ENCODE measurements around the gene KRTAP20-1. TPM values are rescaled to one million over a fixed set of nuclear protein-coding genes. Genes with fewer than 3 reads are reported as not detected.

KRTAP20-1 gene, protein sequence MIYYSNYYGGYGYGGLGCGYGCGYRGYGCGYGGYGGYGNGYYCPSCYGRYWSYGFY
- not detected in 2 replicates for total RNA-seq

GRCh38 chr21:30616125-30616524 lies at the start of gene KRTAP20-1:
KRTAP20-1 (plus strand) TSS chr21:30616425; CDS start chr21:30616455, 30 bp downstream.
- no peak for DNase-seq (ENCODE audit: low read depth in 2 of 2)

GRCh38 chr21:30567617-30568016 lies 48.6 kb upstream of the KRTAP20-1 start:
- DNase-seq (ENCODE audit: low read depth in 2 of 2), result no peak

GRCh38 chr21:30577766-30578165 lies 38.5 kb upstream of the KRTAP20-1 start:
- DNase-seq (ENCODE audit: low read depth in 2 of 2), result no peak

GRCh38 chr21:30579346-30579745 lies 36.9 kb upstream of the KRTAP20-1 start:
- no peak for DNase-seq (ENCODE audit: low read depth in 2 of 2)

DNA sequence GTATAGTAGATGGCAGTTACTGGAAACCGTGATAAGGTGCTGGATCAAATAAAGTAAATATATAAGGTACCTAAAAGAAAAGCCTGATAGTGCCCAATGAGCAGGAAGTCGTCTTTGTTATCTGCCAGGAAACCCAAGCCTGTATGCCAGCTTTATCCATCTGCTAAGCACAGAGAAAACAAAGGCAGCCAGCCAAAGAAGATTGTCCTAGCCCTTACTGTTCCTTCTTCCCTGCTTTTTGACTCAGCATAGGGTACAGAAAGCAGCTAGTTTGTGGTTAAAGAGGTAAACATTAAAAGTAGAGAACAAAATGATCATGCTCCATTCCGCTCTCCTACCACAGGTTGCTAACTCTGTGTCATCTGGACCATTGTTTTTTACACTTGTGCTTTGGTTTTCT lies 36.1 kb upstream of the KRTAP20-1 start:
- DNase-seq (ENCODE audit: low read depth in 2 of 2), result no peak

- no peak for DNase-seq (ENCODE audit: low read depth in 2 of 2)
Measured at GRCh38 chr21:30582870-30583269, 33.4 kb upstream of the KRTAP20-1 start.

DNA sequence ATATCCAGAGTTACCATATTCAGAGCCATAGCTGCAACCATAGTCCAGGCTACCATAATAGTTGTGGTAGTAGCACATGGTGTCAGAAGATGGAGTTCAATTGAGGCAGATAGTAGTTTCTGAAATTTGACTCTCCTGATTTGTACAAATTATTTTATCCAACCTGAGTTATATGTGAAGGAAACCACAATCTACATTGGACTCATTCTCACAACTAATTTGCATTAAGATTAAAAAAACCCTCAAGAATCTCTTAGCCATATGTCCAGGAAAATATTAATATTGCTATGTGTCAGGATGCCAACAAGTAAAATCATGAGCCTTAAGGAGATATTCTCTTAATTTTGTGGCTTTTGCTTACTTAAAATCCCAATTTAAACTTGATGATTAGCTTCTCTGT lies 25.9 kb upstream of the KRTAP20-1 start, which contains the start of gene KRTAP22-2:
Gene KRTAP22-2 (minus strand): TSS at position 101 of the 400 bp plus-strand sequence.
- DNase-seq (ENCODE audit: low read depth in 2 of 2), result no peak

DNA sequence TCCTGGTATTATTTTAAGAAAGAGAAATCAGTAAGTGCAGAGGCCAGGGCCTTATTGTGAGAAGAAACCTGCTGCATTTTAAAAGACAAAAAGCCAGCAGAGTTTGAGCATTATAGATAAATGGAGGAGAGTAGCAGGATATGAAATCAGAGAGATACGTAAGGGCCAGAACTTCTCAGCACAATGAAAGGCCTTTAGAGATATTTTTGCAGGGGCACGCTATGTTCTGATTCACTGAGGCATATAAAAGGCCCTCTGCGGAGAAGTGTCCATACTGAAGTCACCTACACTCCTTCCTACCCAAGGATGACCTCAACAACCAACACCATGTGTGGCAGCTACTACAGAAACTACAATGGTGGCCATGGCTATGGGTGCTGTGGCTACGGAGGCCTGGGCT lies 24.1 kb upstream of the KRTAP20-1 start, which contains the start of gene KRTAP6-3:
Gene KRTAP6-3 (plus strand): TSS at position 301 of the 400 bp plus-strand sequence. CDS start 6 bp downstream, at position 307.
- DNase-seq (ENCODE audit: low read depth in 2 of 2), result no peak

- no peak for DNase-seq (ENCODE audit: low read depth in 2 of 2)
Measured at GRCh38 chr21:30598802-30599201, 17.4 kb upstream of the KRTAP20-1 start, which contains the start of gene KRTAP6-2. KRTAP6-2 (minus strand) TSS chr21:30598902; CDS start chr21:30598874, 28 bp downstream.

DNA sequence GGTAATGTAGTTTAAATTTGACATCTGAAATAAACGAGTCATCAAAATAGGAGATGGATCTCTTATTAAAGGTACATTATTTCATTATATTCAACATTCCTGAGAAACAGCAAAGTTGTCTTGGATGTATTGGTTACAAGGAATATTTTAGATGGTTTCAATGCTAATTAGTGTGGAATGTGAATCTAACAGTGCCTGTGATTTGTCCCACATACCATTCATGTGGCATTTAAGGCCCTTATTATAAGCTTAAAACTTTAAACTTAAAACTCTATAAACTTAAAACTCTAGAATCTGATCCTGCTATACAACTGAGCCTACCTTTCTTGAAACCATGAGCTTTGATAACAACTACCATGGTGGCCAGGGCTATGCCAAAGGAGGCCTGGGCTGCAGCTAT lies 15.4 kb upstream of the KRTAP20-1 start, which contains the start of gene KRTAP22-1:
Gene KRTAP22-1 (plus strand): TSS at position 301 of the 400 bp plus-strand sequence.
- DNase-seq (ENCODE audit: low read depth in 2 of 2), result no peak

GRCh38 chr21:30605968-30606367 lies 10.3 kb upstream of the KRTAP20-1 start:
- DNase-seq (ENCODE audit: low read depth in 2 of 2), result no peak

DNA sequence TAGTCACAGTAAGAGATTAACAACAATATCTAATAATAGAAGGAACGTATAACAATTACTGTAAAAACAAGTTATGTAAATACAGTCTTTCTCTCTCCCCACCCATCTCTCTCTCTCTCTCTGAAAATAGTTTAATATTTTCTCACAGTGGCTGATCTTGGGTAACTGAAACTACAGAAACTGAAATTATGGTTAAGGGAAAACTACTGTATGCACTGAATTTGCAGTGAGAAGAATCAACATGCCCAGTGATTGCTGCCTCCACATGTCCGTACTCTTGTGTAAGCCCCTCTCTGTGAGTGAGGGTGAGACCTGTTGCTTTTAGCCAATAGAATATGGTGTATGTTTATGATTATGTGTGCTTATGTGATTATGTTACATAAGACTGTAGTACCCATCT lies 4.1 kb upstream of the KRTAP20-1 start:
- no peak for DNase-seq (ENCODE audit: low read depth in 2 of 2)

DNA sequence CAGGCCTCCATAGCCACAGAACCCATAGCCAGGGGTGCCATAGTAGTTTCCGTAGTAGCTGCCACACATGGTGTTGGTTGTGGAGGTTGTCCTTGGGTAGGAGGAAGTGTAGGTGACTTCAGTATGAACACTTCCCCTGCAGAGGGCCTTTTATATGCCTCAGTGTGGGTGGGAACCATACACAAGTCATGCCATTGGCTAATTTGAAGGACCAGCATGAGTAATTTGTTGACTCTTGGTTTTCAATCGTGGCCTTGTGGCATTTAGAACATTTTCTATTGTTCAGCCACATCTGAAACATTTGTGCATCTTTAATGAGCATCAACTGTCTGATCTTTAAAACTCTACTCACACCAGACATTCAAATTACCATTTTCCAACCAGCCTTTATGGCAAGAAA lies 2.4 kb upstream of the KRTAP20-1 start, which contains the start of gene KRTAP6-1:
Gene KRTAP6-1 (minus strand): TSS at position 95 of the 400 bp plus-strand sequence. CDS start 26 bp downstream, at position 69.
- no peak for DNase-seq (ENCODE audit: low read depth in 2 of 2)

DNA sequence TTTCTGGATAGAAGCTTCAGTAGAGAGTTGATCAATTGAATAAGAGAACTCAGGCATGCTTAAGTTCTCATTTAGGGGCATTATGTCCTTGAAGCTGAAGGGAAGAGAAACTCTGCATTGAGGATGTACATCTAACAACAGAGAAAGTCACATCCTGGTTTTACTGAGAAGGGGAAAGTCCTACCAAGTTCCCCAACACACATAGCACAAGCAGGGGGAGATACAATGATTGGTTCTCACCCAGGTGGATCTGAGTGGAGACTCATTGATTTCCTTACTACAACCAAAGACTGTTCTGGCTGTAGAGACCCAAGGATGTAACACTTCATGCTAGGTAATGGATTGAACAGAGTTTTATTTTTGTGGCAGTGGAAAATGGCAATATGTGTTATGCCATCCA lies 1.0 kb upstream of the KRTAP20-1 start:
- no peak for DNase-seq (ENCODE audit: low read depth in 2 of 2)

GRCh38 chr21:30620080-30620479 lies 3.9 kb downstream of the KRTAP20-1 start:
- DNase-seq (ENCODE audit: low read depth in 2 of 2), result no peak

DNA sequence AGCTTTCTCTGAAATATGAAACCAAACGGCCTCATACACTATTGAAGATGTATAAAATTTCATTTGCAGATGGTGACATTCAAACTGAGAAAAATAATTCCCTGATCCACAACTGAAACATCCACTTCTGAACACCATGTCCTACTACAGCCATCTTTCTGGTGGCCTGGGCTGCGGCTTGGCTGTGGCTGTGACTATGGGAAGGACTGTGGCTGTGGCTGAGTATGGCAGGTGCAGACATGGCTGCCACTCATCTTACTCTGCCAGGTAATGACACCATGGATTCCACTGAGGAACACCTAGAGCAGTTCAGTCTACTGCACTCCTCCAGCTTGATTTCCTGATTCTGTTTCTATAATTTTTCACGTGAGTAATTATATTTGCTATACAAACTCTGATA lies 4.3 kb downstream of the KRTAP20-1 start, which contains the start of gene KRTAP20-4:
Gene KRTAP20-4 (plus strand): TSS at position 106 of the 400 bp plus-strand sequence.
- DNase-seq (ENCODE audit: low read depth in 2 of 2), result no peak

GRCh38 chr21:30623362-30623761 lies 7.1 kb downstream of the KRTAP20-1 start:
- DNase-seq (ENCODE audit: low read depth in 2 of 2), result no peak

DNA sequence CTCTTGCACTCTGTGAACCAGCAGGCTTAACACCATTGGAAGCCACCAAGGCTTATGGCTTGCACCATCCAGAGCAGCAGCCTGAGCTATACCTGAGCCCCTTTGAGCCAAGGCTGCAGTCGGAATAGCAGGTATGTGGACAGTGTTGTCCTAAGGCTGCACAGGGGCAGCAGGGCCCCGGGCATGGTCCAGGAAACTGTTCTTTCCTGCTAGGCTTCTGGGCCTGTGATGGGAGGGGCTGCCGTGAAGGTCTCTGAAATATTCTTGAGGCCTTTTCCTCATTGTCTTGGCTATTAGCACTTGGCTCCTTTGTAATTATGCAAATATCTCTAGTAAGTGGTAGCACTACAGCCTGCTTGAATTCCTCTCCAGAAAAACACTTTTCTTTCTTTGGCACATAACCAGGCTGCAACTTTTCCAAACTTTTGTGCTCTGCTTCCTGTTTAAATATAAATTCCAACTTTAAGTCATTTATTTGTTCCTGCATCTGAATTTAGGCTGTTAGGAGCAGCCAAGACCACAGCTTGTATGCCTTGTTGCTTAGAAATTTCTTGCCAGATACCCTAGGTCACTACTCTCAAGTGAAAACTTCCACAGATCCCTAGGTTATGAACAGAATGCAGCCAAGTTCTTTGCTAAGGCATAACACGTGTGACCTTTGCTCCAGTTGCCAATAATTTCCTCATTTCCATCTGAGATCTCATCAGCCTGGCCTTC lies 9.4 kb downstream of the KRTAP20-1 start:
- no peak for DNase-seq (ENCODE audit: low read depth in 2 of 2)

DNA sequence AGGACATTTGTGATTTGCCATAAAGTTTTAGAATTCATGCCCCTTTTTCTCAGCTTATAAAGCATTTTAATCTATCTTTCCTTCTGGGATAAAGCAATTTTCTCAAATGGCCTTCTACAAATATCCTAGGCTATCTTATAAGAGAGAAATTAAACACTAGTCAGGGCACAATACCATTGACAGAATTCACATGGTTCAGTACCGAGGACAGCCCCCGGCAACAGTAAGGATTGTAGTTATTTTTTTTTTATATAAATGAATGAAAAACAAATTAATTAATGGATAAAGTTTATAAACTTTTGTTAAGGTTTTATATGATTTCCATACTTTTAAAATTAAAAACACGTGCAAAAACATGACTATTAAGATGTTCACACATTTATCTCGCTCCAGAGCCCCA lies 11.9 kb downstream of the KRTAP20-1 start:
- DNase-seq (ENCODE audit: low read depth in 2 of 2), result no peak

- DNase-seq (ENCODE audit: low read depth in 2 of 2), result no peak
Measured at GRCh38 chr21:30629200-30629599, 13.0 kb downstream of the KRTAP20-1 start.

- DNase-seq (ENCODE audit: low read depth in 2 of 2), result no peak
Measured at GRCh38 chr21:30634906-30635305, 18.7 kb downstream of the KRTAP20-1 start, which contains the start of gene KRTAP20-2. KRTAP20-2 (plus strand) TSS chr21:30635206; CDS start chr21:30635264, 58 bp downstream.

DNA sequence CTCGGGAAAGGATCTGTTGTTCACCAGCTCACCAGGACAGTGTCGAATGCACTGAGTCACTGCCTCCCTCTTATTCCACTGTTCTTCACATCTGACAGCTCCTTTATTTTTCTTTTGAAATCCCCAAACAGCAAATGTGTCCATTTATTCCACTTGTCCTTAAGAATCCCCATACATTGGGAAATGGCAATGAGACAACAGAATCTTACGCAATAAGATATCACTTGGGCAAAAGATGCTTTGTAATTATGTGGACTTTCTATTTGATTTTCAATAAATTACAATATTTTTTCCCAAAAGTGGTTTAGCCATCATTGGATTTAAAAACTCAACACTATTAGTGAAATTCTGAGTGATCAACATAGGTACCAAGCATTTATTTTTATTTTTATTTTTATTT lies 22.5 kb downstream of the KRTAP20-1 start:
- no peak for DNase-seq (ENCODE audit: low read depth in 2 of 2)

GRCh38 chr21:30642564-30642963 lies 26.3 kb downstream of the KRTAP20-1 start, which contains the start of gene KRTAP20-3:
KRTAP20-3 (plus strand) TSS chr21:30642864.
- no peak for DNase-seq (ENCODE audit: low read depth in 2 of 2)

Data from lung microvascular endothelial cell (primary cell).